Measurements from ENCODE around the gene PZP. TPM values are rescaled to one million over a fixed set of nuclear protein-coding genes. Genes with fewer than 3 reads are reported as not detected.

The PZP gene
- polyA plus RNA-seq, 1 donor from 2014 or later: not detected

- no peak overlapping the region for H3K27ac ChIP-seq (ENCODE audit: low read length)
These were observed 48.1 kb upstream of the PZP start for GRCh38 chr12:9256341-9256740.

GRCh38 chr12:9255837-9256236, 47.6 kb upstream of the PZP start:
- H3K79me2 ChIP-seq (replicated peaks; ENCODE audit: insufficient read depth, low read length): no peaks in the 10 kb centered on the region
- H3K9ac ChIP-seq (ENCODE audit: low read length): no peak overlapping the region
- no peaks in the 10 kb centered on the region for H3K9me3 ChIP-seq (ENCODE audit: low read length)
- no peak overlapping the region for H3K4me3 ChIP-seq (ENCODE audit: low read length)
- no peak overlapping the region for H2AFZ ChIP-seq (ENCODE audit: low read depth, low read length)
- H3K27me3 ChIP-seq (ENCODE audit: insufficient read depth, low read depth, low read length): no peaks in the 10 kb centered on the region
- no peak overlapping the region for H3K4me2 ChIP-seq (ENCODE audit: low read length)
- no peaks in the 10 kb centered on the region for H3F3A ChIP-seq (ENCODE audit: insufficient read depth, low read length, poor library complexity, severe bottlenecking)
- no peaks in the 10 kb centered on the region for H3K9me2 ChIP-seq (ENCODE audit: insufficient read depth, low read length)
- H3K36me3 ChIP-seq (ENCODE audit: insufficient read depth, low read length): no peaks in the 10 kb centered on the region
- H4K20me1 ChIP-seq (ENCODE audit: insufficient read depth): no peaks in the 10 kb centered on the region
- no peak overlapping the region for H3K27ac ChIP-seq (ENCODE audit: low read length)
- TF ChIP-seq MXI1 (conservative IDR thresholded peaks at IDR 0.05; ENCODE audit: poor library complexity, severe bottlenecking) (no peak), CTCF (IDR thresholded peaks at IDR 0.05; ENCODE audit: poor library complexity, severe bottlenecking) (no peak), POLR2AphosphoS5 (IDR thresholded peaks at IDR 0.05) (no peak), RAD21 (conservative IDR thresholded peaks at IDR 0.05) (no peak), EZH2 (IDR thresholded peaks at IDR 0.05; ENCODE audit: borderline replicate concordance, insufficient read depth, low read length, poor library complexity, severe bottlenecking) (no peak), SMC3 (conservative IDR thresholded peaks at IDR 0.05; ENCODE audit: poor library complexity) (no peak), TAF1 (IDR thresholded peaks at IDR 0.05; ENCODE audit: low read depth) (no peak), EP300 (conservative IDR thresholded peaks at IDR 0.05; ENCODE audit: poor library complexity, severe bottlenecking) (no peak)

More at GRCh38 chr12:9256341-9256740, 48.1 kb upstream of the PZP start:
- no peaks in the 10 kb centered on the region for H3K9me3 ChIP-seq (ENCODE audit: low read length)
- H2AFZ ChIP-seq (ENCODE audit: low read depth, low read length): no peak overlapping the region
- no peak for TF ChIP-seq REST (IDR thresholded peaks at IDR 0.05; ENCODE audit: borderline replicate concordance)
- TF ChIP-seq EP300 (conservative IDR thresholded peaks at IDR 0.05; ENCODE audit: poor library complexity, severe bottlenecking): no peak
- TF ChIP-seq TAF1 (IDR thresholded peaks at IDR 0.05; ENCODE audit: low read depth): no peak
- TF ChIP-seq CTCF (IDR thresholded peaks at IDR 0.05; ENCODE audit: poor library complexity, severe bottlenecking): no peak
- TF ChIP-seq MXI1 (conservative IDR thresholded peaks at IDR 0.05; ENCODE audit: poor library complexity, severe bottlenecking): no peak
- TF ChIP-seq SMC3 (conservative IDR thresholded peaks at IDR 0.05; ENCODE audit: poor library complexity): no peak
- TF ChIP-seq RAD21 (conservative IDR thresholded peaks at IDR 0.05): no peak
- no peaks in the 10 kb centered on the region for H3K27me3 ChIP-seq (ENCODE audit: insufficient read depth, low read depth, low read length)
- no peak overlapping the region for H3K4me2 ChIP-seq (ENCODE audit: low read length)
- no peaks in the 10 kb centered on the region for H3K36me3 ChIP-seq (ENCODE audit: insufficient read depth, low read length)
- H4K20me1 ChIP-seq (ENCODE audit: insufficient read depth): no peaks in the 10 kb centered on the region
- no peak overlapping the region for H3K4me3 ChIP-seq (ENCODE audit: low read length)
- no peaks in the 10 kb centered on the region for H3K79me2 ChIP-seq (replicated peaks; ENCODE audit: insufficient read depth, low read length)
- H3K9me2 ChIP-seq (ENCODE audit: insufficient read depth, low read length): no peaks in the 10 kb centered on the region
- H3F3A ChIP-seq (ENCODE audit: insufficient read depth, low read length, poor library complexity, severe bottlenecking): no peaks in the 10 kb centered on the region
- H3K9ac ChIP-seq (ENCODE audit: low read length): no peak overlapping the region
